ENCODE measurements around the gene CENPO.

Gene CENPO

DNA sequence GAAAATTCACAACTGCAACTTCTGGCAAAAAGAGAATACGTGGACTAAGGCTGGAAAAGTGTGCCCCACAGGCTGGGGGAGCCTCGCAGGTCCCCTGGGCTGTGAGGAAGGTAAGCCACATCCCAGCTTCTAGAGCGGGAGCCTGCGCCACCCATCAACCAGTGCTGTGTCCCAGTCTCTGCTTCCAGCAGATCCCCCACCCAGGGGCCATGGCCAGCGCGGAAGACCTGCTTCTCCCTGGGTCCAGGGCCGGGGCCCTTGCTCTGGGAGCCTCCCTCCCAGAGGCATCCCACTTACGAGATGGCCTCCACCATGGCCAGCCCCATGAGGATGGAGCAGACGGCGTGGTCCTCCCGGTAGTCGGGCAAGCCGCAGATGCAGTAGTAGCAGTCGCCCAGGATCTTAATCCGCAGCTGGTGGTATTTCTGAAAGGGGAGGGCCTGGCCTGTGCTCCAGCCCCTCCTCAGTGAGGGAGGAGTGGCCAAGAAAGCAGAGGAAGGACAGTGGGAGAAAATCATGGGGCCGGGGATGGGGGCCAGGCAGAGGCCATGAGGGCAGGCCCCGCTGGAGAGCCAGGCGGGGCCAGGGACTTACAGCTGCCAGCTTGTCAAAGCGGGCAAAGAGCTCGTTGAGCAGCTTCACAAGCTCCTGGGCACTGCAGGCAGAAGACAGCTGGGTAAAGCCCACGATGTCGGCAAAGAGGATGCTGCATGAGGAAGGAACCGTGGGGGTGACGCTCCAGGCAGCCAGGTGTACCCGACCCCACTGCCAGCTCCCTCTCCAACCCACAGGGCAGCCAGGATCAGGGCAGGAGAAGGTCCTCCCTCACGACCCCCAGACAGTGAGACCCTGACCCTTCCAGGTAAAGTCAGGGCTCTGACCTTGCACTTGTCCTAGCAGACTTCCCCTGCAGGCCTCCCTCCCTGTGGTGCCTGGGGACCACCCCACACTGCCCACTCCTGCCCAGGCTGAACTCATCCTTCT is 48.0 kb downstream of the CENPO start:
- Histone ChIP-seq H3K9ac (ENCODE audit: low read length) (no peak overlapping the region), H3K4me1 (ENCODE audit: control insufficient read depth, insufficient read depth, low read length) (no peaks in the 10 kb centered on the region), H3K4me3 (ENCODE audit: low read length) (no peak overlapping the region), H3K36me3 (ENCODE audit: control insufficient read depth, insufficient read depth, low read length, severe bottlenecking) (peaks cover 42% of the 10 kb centered on the region), H3K27me3 (replicated peaks; ENCODE audit: control insufficient read depth, insufficient read depth, low read length) (no peaks in the 10 kb centered on the region), H3K9me3 (ENCODE audit: control insufficient read depth, low read length) (no peaks in the 10 kb centered on the region)
- DNase-seq (ENCODE audit: low read depth), result no peak

DNA sequence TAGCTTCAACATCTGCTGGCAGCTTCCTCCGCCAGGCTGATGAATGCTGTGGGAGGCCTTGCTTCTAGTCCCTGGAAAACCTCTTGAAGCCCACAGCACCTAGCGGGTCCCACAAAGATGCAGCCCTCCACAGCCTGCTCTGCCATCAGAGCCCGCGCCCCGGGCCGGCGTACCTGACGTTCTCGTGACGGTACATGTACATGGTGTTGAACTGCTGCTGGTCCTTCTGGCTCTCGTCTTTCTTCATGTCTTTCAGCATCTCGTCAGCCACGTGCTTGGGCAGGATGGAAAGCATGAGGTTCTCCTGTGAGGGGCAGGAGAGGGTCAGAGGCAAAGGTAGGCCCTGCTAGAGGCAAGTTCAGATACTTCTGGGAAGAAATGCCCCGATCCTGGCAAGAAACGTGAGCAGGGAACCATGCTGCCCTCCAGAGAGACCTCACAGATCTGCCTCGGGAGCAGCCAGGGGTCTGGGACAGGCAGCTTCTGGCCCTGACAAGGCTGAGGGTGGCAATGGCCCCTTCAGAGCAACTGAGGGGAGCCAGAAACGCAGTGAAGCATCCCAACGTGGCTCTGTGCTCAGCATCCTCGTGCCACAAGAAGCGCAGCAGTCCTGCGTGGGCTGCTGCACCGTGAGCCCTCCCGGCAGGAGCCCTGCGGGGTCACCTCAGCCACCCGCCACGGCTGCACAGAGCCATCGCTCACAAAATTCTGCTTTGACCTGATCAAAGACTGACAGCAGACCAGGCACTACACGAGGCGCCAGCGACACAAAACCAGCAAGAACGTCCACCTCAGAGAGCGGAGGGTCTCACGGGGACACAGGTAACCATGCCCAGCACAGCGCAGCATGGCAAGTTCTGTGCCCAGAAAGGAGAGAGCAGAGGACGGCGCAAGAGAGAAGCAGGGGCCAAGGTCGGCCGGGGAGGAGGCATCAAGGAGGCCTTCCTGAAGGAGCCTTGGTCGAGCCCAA is 49.1 kb downstream of the CENPO start:
- Histone ChIP-seq H3K9ac (ENCODE audit: low read length) (no peak overlapping the region), H3K36me3 (ENCODE audit: control insufficient read depth, insufficient read depth, low read length, severe bottlenecking) (peaks cover 31% of the 10 kb centered on the region), H3K4me1 (ENCODE audit: control insufficient read depth, insufficient read depth, low read length) (no peaks in the 10 kb centered on the region), H3K27me3 (replicated peaks; ENCODE audit: control insufficient read depth, insufficient read depth, low read length) (no peaks in the 10 kb centered on the region), H3K4me3 (ENCODE audit: low read length) (no peak overlapping the region), H3K9me3 (ENCODE audit: control insufficient read depth, low read length) (no peaks in the 10 kb centered on the region)
- no peak for DNase-seq (ENCODE audit: low read depth)

DNA sequence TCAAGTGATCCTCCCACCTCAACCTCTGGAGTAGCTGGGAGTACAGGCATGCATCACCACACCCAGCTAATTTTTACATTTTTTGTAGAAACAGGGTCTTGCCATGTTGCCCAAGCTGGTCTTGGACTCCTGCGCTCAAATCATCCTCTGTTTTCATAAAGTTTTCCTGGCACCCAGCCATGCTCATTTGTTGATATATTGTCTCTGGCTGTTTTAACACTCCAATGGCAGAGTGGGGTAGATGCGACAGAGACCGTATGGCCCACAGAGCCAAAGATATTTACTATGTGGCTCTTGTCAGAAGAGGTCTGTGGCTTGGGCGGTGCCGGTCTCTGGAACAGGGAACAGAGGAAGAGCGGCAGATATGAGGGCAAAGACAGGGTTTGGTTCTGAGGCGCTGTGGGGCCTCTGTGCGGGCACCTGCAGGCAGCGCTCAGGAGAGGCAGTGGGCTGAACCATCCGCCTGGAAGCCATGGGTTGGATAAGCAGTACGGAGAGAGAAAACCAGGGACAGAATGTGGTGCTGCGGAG is 50.2 kb downstream of the CENPO start:
- Histone ChIP-seq H3K4me3 (ENCODE audit: low read length) (no peak overlapping the region), H3K27me3 (replicated peaks; ENCODE audit: control insufficient read depth, insufficient read depth, low read length) (no peaks in the 10 kb centered on the region), H3K36me3 (ENCODE audit: control insufficient read depth, insufficient read depth, low read length, severe bottlenecking) (peaks cover 27% of the 10 kb centered on the region), H3K4me1 (ENCODE audit: control insufficient read depth, insufficient read depth, low read length) (no peaks in the 10 kb centered on the region), H3K9me3 (ENCODE audit: control insufficient read depth, low read length) (no peaks in the 10 kb centered on the region), H3K9ac (ENCODE audit: low read length) (no peak overlapping the region)
- DNase-seq (ENCODE audit: low read depth), result no peak

DNA sequence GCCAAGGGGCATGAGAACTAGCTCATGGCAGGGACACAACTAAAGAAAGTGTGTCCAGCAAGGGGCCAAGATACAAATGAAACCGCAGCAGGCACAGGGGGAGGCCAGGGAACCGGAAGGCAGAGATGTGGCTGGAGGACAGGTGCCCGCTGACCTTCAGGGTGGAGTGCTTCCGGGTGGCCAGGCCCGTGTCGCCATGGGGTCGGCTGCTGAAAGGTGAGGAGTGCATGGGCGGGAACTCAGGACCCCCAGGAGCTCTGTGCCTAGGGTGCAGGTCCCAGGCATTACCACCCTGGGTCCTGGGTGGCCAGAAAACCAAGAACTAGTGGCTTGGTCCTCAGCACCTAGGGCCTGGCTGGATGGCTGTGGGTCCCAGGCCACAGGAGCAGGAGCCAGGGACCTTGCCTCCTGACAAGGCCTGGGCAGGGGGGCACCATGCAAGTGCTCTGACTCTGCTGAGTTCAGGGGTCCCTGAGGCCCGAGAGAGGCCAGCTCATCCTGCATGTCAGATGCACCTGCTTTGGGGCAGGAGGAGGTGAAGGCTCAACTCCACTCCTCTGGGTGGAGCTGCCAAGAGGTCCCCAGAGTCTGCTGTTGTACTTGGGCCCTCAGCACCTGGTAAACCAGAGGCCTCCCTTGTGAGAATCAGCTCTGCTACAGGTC is 50.9 kb downstream of the CENPO start:
- Histone ChIP-seq H3K9ac (ENCODE audit: low read length) (no peak overlapping the region), H3K4me3 (ENCODE audit: low read length) (no peak overlapping the region), H3K27me3 (replicated peaks; ENCODE audit: control insufficient read depth, insufficient read depth, low read length) (no peaks in the 10 kb centered on the region), H3K9me3 (ENCODE audit: control insufficient read depth, low read length) (no peaks in the 10 kb centered on the region), H3K4me1 (ENCODE audit: control insufficient read depth, insufficient read depth, low read length) (no peaks in the 10 kb centered on the region), H3K36me3 (ENCODE audit: control insufficient read depth, insufficient read depth, low read length, severe bottlenecking) (peaks cover 27% of the 10 kb centered on the region)
- no peak for DNase-seq (ENCODE audit: low read depth)

DNA sequence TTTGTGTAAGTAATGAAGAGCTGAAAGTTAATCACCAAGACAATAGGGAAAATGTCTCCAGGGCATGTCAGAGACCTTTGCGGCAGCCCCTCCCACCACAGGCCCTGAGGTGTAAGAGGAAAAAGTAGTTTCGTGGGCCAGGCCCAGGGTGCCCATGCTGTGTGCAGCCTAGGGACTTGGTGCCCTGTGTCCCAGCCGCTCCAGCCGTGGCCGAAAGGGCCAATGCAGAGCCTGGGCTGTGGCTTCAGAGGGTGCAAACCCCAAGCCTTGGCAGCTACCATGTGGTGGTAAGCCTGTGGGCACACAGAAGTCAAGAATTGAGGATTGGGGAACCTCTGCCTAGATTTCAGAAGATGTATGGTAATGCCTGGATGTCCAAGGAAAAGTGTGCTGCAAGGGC is 52.5 kb downstream of the CENPO start:
- peaks cover 21% of the 10 kb centered on the region for H3K36me3 ChIP-seq (ENCODE audit: control insufficient read depth, insufficient read depth, low read length, severe bottlenecking)
- H3K4me1 ChIP-seq (ENCODE audit: control insufficient read depth, insufficient read depth, low read length), result no peaks in the 10 kb centered on the region
- H3K9ac ChIP-seq (ENCODE audit: low read length), result no peak overlapping the region
- H3K27me3 ChIP-seq (replicated peaks; ENCODE audit: control insufficient read depth, insufficient read depth, low read length), result no peaks in the 10 kb centered on the region
- H3K4me3 ChIP-seq (ENCODE audit: low read length), result no peak overlapping the region
- no peaks in the 10 kb centered on the region for H3K9me3 ChIP-seq (ENCODE audit: control insufficient read depth, low read length)
- DNase-seq (ENCODE audit: low read depth), result no peak

DNA sequence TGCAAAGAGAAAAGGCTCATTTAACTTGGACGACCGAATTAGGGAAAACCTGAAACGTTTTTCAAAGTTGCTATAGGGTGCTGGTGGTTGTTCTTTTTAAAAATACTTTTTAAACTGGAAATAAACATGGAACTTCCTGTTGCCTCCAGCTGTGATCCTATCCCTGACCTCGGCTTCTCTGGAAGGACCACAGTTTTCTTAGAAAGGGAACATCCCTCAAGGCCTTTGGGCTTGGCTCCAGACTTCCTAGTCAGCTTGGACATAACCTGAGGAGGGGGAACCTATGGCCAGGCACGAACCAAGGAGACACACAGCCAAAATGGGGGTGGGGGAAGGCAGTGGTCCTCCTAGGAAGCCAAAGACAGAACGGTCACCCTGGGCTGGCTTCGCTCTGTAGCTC is 57.7 kb downstream of the CENPO start:
- Histone ChIP-seq H3K9ac (ENCODE audit: low read length) (no peak overlapping the region), H3K4me1 (ENCODE audit: control insufficient read depth, insufficient read depth, low read length) (peaks cover 26% of the 10 kb centered on the region), H3K27me3 (replicated peaks; ENCODE audit: control insufficient read depth, insufficient read depth, low read length) (no peaks in the 10 kb centered on the region), H3K36me3 (ENCODE audit: control insufficient read depth, insufficient read depth, low read length, severe bottlenecking) (no peaks in the 10 kb centered on the region), H3K9me3 (ENCODE audit: control insufficient read depth, low read length) (no peaks in the 10 kb centered on the region), H3K4me3 (ENCODE audit: low read length) (no peak overlapping the region)
- no peak for DNase-seq (ENCODE audit: low read depth)

DNA sequence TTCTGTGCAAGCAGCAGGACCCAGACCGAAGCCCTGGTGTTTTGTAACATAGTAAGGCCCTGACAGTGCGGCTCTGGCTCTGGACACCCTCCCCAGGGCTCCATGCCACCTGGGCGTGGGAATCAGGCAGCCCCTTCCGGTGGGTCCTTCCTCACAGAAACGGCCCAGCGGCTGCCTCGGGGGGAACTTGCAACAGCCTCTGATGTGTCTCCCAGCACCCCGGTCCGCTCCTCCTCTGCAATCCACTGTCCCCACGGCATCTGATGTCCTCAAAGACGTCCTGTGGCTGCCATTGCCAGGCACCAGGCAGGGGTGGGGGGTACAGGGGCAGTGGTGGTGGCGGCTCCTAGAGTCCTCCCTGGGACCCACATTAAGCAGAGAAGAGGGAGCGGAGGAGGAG is 58.8 kb downstream of the CENPO start:
- no peak overlapping the region for H3K9ac ChIP-seq (ENCODE audit: low read length)
- no peaks in the 10 kb centered on the region for H3K27me3 ChIP-seq (replicated peaks; ENCODE audit: control insufficient read depth, insufficient read depth, low read length)

DNA sequence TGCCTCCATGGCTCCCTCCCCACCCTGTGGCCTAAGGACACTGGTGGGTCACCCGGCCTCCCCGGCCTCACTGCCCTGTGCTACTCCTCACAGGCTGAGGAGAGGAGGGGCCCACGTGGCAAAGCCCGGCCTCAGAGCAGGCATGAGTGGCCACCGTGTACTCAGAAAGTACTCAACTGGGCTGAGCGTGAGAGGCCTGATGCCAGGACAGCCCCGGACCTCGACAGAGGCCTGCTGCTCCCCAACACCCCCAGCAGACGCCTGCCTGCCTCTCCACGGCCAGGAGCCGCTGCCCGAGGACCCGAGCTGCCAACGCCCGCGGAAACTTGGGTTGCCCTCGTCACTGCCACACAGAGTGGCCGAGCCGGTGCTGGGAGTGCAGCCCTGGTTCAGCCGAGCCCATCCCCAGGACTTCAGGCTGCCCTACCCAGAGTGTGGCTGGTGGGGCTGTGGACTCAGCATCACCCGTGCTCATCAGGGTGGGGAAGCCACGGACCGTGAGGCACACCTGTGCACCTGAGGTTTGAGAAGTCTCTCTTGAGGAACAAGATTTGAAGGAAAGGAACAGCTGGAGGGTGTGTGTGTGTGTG is 59.3 kb downstream of the CENPO start:
- Histone ChIP-seq H3K27me3 (replicated peaks; ENCODE audit: control insufficient read depth, insufficient read depth, low read length) (no peaks in the 10 kb centered on the region), H3K36me3 (ENCODE audit: control insufficient read depth, insufficient read depth, low read length, severe bottlenecking) (no peaks in the 10 kb centered on the region), H3K4me1 (ENCODE audit: control insufficient read depth, insufficient read depth, low read length) (peaks cover 41% of the 10 kb centered on the region), H3K9ac (ENCODE audit: low read length) (no peak overlapping the region), H3K9me3 (ENCODE audit: control insufficient read depth, low read length) (no peaks in the 10 kb centered on the region), H3K4me3 (ENCODE audit: low read length) (no peak overlapping the region)
- DNase-seq (ENCODE audit: low read depth), result no peak

More for the DNA sequence above, 58.8 kb downstream of the CENPO start:
- no peak for DNase-seq (ENCODE audit: low read depth)
- Histone ChIP-seq H3K4me3 (ENCODE audit: low read length) (no peak overlapping the region), H3K36me3 (ENCODE audit: control insufficient read depth, insufficient read depth, low read length, severe bottlenecking) (no peaks in the 10 kb centered on the region), H3K9me3 (ENCODE audit: control insufficient read depth, low read length) (no peaks in the 10 kb centered on the region), H3K4me1 (ENCODE audit: control insufficient read depth, insufficient read depth, low read length) (peaks cover 36% of the 10 kb centered on the region)

DNA sequence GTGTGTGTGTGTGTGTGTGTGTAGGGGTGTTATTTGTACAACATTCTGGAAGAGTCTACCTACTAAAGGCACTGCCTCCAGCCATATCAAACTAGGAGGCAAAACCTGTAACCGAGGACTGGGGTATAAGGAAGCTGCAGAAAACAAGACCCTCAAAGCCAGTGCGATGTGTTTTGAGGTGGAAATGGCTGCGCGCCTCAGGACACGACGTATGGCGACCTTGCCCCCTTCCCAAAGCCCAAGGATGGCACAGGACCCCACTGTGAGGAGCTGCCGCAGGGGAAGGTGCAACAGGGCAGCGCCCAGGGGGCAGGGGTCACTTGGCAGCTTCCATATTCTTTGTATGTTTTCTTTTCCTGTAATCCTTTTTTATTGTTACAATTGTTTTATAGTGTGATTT is 59.8 kb downstream of the CENPO start:
- H3K36me3 ChIP-seq (ENCODE audit: control insufficient read depth, insufficient read depth, low read length, severe bottlenecking), result no peaks in the 10 kb centered on the region
- no peak overlapping the region for H3K4me3 ChIP-seq (ENCODE audit: low read length)
- peaks cover 44% of the 10 kb centered on the region for H3K4me1 ChIP-seq (ENCODE audit: control insufficient read depth, insufficient read depth, low read length)
- no peak overlapping the region for H3K9ac ChIP-seq (ENCODE audit: low read length)
- no peaks in the 10 kb centered on the region for H3K27me3 ChIP-seq (replicated peaks; ENCODE audit: control insufficient read depth, insufficient read depth, low read length)
- no peak for DNase-seq (ENCODE audit: low read depth)
- no peaks in the 10 kb centered on the region for H3K9me3 ChIP-seq (ENCODE audit: control insufficient read depth, low read length)

DNA sequence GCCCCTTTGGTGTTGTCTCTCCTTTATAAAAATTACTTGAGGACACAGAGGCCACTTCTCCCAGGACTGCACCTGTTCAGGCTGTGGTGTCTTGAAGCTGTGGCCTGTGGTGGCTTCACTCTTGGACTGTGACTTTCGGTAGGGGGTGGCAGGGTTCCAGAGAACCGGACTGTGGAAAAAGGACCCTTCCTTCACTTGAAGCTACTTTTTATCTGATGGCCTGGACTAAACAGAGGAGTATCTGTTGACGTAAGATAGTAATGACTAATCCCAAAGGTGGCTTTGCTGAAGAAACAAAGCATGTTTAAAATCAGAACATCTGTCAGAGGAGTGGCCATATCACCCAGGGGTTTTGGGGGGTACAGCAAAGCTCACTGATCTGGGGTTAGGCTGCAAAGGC is 60.8 kb downstream of the CENPO start:
- Histone ChIP-seq H3K9me3 (ENCODE audit: control insufficient read depth, low read length) (no peaks in the 10 kb centered on the region), H3K9ac (ENCODE audit: low read length) (peak overlapping the region; percentile 82), H3K27me3 (replicated peaks; ENCODE audit: control insufficient read depth, insufficient read depth, low read length) (no peaks in the 10 kb centered on the region), H3K4me3 (ENCODE audit: low read length) (no peak overlapping the region), H3K36me3 (ENCODE audit: control insufficient read depth, insufficient read depth, low read length, severe bottlenecking) (no peaks in the 10 kb centered on the region), H3K4me1 (ENCODE audit: control insufficient read depth, insufficient read depth, low read length) (peaks cover 44% of the 10 kb centered on the region)
- no peak for DNase-seq (ENCODE audit: low read depth)
